NCI-H2196 (cell line): ENCODE results near the gene CHST15.

ENCODE experiments used
- DNase-seq: peaks from one replicate; lab custom pipeline; 2025; ENCODE audit not compliant: unreplicated experiment; lab: John Stamatoyannopoulos, UW

The CHST15 gene

GRCh38 chr10:124083740-124084397 lies 9.5 kb downstream of the CHST15 start:
- no peak for DNase-seq

- DNase-seq: no peak
Measured at GRCh38 chr10:124083047-124083739, 10.2 kb downstream of the CHST15 start.

- DNase-seq: no peak
Measured at GRCh38 chr10:124082555-124082954, 10.8 kb downstream of the CHST15 start.

- DNase-seq: no peak
Measured at GRCh38 chr10:124081547-124082140, 11.8 kb downstream of the CHST15 start.

- no peak for DNase-seq
Measured at GRCh38 chr10:124079864-124080263, 13.5 kb downstream of the CHST15 start.

GRCh38 chr10:124078714-124079113 lies 14.7 kb downstream of the CHST15 start:
- DNase-seq: no peak

- DNase-seq: no peak
Measured at GRCh38 chr10:124078028-124078427, 15.4 kb downstream of the CHST15 start.

- no peak for DNase-seq
Measured at GRCh38 chr10:124077208-124077993, 16.0 kb downstream of the CHST15 start.

- no peak for DNase-seq
Measured at GRCh38 chr10:124076148-124076733, 17.2 kb downstream of the CHST15 start.

GRCh38 chr10:124075231-124075955 lies 18.0 kb downstream of the CHST15 start:
- no peak for DNase-seq

- DNase-seq: no peak
Measured at GRCh38 chr10:124074501-124075109, 18.8 kb downstream of the CHST15 start.

- DNase-seq: no peak
Measured at GRCh38 chr10:124073978-124074377, 19.4 kb downstream of the CHST15 start.

- DNase-seq: no peak
Measured at GRCh38 chr10:124072541-124072940, 20.9 kb downstream of the CHST15 start.

GRCh38 chr10:124072106-124072505 lies 21.3 kb downstream of the CHST15 start:
- no peak for DNase-seq

GRCh38 chr10:124071141-124071540 lies 22.3 kb downstream of the CHST15 start:
- DNase-seq: no peak

- DNase-seq: no peak
Measured at GRCh38 chr10:124070666-124071065, 22.7 kb downstream of the CHST15 start.

- no peak for DNase-seq
Measured at GRCh38 chr10:124069341-124070264, 23.8 kb downstream of the CHST15 start.

- DNase-seq: no peak
Measured at GRCh38 chr10:124068929-124069328, 24.5 kb downstream of the CHST15 start.

GRCh38 chr10:124067825-124068400 lies 25.5 kb downstream of the CHST15 start:
- DNase-seq: no peak
